SK-N-SH (cell line): ENCODE data around the gene PCARE.

Experiments used
- CHD2 ChIP-seq: fragments of 150-350 bp; IDR thresholded peaks from 2 replicates; pipeline ENCODE4 v1.6.1; 2018; ENCODE audit warnings: low read length; ENCODE audit not compliant: partially characterized antibody
- CTCF ChIP-seq: fragments of 200-600 bp; sonication (generic); IDR thresholded peaks from 2 replicates; pipeline ENCODE4 v1.6.1; 2017; ENCODE audit warnings: antibody characterized with exemption, mild to moderate bottlenecking, moderate library complexity
- NFIC ChIP-seq: IDR thresholded peaks from 2 replicates; pipeline ENCODE4 v1.4.0; 2012; ENCODE audit warnings: borderline replicate concordance
- POLR2AphosphoS5 ChIP-seq: IDR thresholded peaks from 2 replicates; pipeline ENCODE4 v1.6.1; 2012; ENCODE audit warnings: low read depth, low read length
- RXRA ChIP-seq: IDR thresholded peaks from 2 replicates; pipeline ENCODE4 v1.4.0; 2012; ENCODE audit warnings: low read depth, mild to moderate bottlenecking, borderline replicate concordance

- TF ChIP-seq NFIC (no peak), CTCF (no peak), RXRA (no peak), CHD2 (no peak), POLR2AphosphoS5 (no peak)
Measured at GRCh38 chr2:29016504-29016903, 57.8 kb downstream of the PCARE start.
